ENCODE measurements around the gene ENTPD2.

DNA sequence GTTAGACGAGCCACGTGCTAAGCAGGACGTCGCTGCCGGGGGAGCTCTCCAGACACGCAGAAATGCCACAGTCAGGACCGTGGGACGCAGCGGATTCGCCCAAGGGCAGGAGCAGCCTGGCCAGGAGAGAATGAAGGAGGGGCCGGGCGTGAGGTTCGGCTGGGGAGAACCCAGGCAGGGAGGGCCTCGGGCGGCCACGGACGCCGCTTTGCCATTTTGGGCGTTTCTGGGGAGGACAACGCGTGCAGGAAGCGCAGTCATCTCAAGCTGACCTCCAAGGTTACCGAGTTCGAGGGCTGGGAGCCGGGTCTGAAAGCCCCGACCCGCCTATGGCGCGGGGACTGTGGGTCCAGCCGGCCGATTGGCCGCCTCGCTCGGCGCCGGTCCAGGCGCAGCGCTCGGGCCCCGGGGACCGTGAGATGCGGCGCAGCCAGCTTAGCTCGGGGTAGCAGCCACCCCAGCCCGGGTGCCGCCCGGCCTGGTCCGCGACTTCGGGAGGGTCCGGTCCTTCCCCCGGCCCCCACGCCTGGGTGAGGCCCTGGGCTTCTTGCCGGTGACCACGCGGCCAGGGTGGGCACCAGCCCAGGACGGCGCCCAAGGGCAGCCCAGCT lies 32.2 kb upstream of the ENTPD2 start:
- TF ChIP-seq, protein P1, sequence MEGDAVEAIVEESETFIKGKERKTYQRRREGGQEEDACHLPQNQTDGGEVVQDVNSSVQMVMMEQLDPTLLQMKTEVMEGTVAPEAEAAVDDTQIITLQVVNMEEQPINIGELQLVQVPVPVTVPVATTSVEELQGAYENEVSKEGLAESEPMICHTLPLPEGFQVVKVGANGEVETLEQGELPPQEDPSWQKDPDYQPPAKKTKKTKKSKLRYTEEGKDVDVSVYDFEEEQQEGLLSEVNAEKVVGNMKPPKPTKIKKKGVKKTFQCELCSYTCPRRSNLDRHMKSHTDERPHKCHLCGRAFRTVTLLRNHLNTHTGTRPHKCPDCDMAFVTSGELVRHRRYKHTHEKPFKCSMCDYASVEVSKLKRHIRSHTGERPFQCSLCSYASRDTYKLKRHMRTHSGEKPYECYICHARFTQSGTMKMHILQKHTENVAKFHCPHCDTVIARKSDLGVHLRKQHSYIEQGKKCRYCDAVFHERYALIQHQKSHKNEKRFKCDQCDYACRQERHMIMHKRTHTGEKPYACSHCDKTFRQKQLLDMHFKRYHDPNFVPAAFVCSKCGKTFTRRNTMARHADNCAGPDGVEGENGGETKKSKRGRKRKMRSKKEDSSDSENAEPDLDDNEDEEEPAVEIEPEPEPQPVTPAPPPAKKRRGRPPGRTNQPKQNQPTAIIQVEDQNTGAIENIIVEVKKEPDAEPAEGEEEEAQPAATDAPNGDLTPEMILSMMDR (conservative IDR thresholded peaks at IDR 0.05; ENCODE audit: low read length): no peak
- TF ChIP-seq EZH2phosphoT487 (IDR thresholded peaks at IDR 0.05; ENCODE audit: borderline replicate concordance, low read depth, low read length): no peak

Data from OCI-LY7 (cell line).